Measurements from ENCODE around the gene GBE1.
"Not testable (repeated sequence)": the region's sequence is repeated elsewhere in the genome, so short reads cannot be mapped to it uniquely, and the experiment has no call there.

The GBE1 gene

GRCh38 chr3:81749265-81749664 lies 12.2 kb downstream of the GBE1 start:
- H3K4me3 ChIP-seq (ENCODE audit: low read depth, low read length): no peak overlapping the region
- POLR2A ChIA-PET: no interaction called here
- CTCF ChIA-PET: no interaction called here
- TF ChIP-seq CTCF (IDR thresholded peaks at IDR 0.05; ENCODE audit: insufficient read depth, low read length, missing control alignments): no peak
- DNase-seq (ENCODE audit: low read depth, low spot score): no peak

GRCh38 chr3:81747280-81747679 lies 14.2 kb downstream of the GBE1 start:
- CTCF ChIA-PET; H3K4me3 ChIP-seq (ENCODE audit: low read depth, low read length); DNase-seq (ENCODE audit: low read depth, low spot score): not testable (repeated sequence)
- POLR2A ChIA-PET: interaction anchor here (0.8 kb wide), 1 partner anchor 13 kb away, joined by 3 read pairs; no protein-coding TSS in a partner anchor

- no peak for TF ChIP-seq CTCF (IDR thresholded peaks at IDR 0.05; ENCODE audit: insufficient read depth, low read length, missing control alignments)
- POLR2A ChIA-PET: interaction anchor here (0.7 to 1.5 kb wide), 2 partner anchors 14 to 17 kb away, joined by 5 to 6 read pairs; partner anchors contain the start of gene GBE1
- peak; percentile 90 for DNase-seq (ENCODE audit: low read depth, low spot score)
- no peak overlapping the region for H3K4me3 ChIP-seq (ENCODE audit: low read depth, low read length)
- CTCF ChIA-PET: interaction anchor here (2.2 kb wide), 1 partner anchor 14 kb away, joined by 5 read pairs; no protein-coding TSS in a partner anchor
Observed at GRCh38 chr3:81744366-81744765, 17.1 kb downstream of the GBE1 start.

- ChIA-PET POLR2A (interaction anchor here (1.5 kb wide), 1 partner anchor 18 kb away, joined by 6 read pairs; the partner anchor contains the start of gene GBE1), CTCF (interaction anchor here (2.2 kb wide), 1 partner anchor 13 kb away, joined by 5 read pairs; no protein-coding TSS in a partner anchor)
- TF ChIP-seq CTCF (IDR thresholded peaks at IDR 0.05; ENCODE audit: insufficient read depth, low read length, missing control alignments): no peak
- H3K4me3 ChIP-seq (ENCODE audit: low read depth, low read length): no peak overlapping the region
- DNase-seq (ENCODE audit: low read depth, low spot score): peak; percentile 93
Observed at GRCh38 chr3:81743096-81744025, 18.1 kb downstream of the GBE1 start.

DNA sequence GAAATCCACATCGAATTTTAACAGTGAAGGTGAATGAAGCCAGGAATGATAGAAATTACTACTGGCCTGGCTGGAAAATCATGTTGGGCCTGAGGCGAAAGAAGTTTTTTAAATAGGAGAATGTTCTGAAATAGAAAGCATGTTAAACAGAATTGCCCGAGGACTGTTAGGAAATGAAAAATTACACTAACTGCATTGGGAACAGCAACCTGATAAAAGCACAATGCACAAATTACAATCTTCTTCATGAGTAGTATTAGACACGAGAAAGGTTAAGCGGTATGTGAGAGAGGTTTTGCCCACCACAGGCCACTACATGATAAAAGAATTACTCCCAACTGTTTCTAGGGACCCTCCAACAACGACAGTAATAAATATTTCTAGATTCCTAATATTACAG lies 18.9 kb downstream of the GBE1 start:
- no peak for TF ChIP-seq CTCF (IDR thresholded peaks at IDR 0.05; ENCODE audit: insufficient read depth, low read length, missing control alignments)
- CTCF ChIA-PET: no interaction called here
- POLR2A ChIA-PET: no interaction called here
- no peak overlapping the region for H3K4me3 ChIP-seq (ENCODE audit: low read depth, low read length)
- DNase-seq (ENCODE audit: low read depth, low spot score): no peak

DNA sequence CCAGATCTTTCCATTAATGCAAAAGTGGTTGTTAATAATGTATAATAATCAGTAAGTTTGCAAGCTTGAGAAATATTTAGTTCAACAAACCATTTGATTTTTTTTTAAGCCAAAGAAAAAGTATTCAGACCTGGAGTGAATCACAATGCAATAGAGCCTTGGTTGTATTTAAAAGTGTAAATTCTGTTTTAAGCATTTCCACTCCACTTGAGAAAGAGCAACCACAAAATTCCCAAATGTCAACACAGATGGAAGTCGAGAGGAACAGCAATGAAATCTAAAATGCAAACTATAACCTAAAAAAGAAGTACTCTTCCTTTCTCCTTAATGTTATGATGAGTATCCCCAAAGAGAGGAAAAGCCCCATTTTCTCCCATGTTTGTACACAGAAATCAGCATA lies 20.2 kb downstream of the GBE1 start:
- no peak for TF ChIP-seq CTCF (IDR thresholded peaks at IDR 0.05; ENCODE audit: insufficient read depth, low read length, missing control alignments)
- no peak for DNase-seq (ENCODE audit: low read depth, low spot score)
- ChIA-PET CTCF (no interaction called here), POLR2A (no interaction called here)
- H3K4me3 ChIP-seq (ENCODE audit: low read depth, low read length): no peak overlapping the region
